Fibroblast of mammary gland (primary cell): ENCODE results near the gene LCE7A.

Experiments
- DNase-seq: peaks from one replicate; pipeline ENCODE4 v3.0.0-alpha.2; 2010; ENCODE audit warnings: low read depth
- H3K4me3 ChIP-seq: 2 replicates; pipeline ENCODE4 v1.5.1; 2011; ENCODE audit warnings: low read depth, mild to moderate bottlenecking, low read length, moderate library complexity; ENCODE audit not compliant: control insufficient read depth
- TF ChIP-seq, protein P1 (sequence below): conservative IDR thresholded peaks from 2 replicates; pipeline ENCODE4 v1.5.1; 2011; ENCODE audit warnings: low read depth, low read length, inconsistent platforms; ENCODE audit not compliant: control insufficient read depth, insufficient read depth

Gene LCE7A

DNA sequence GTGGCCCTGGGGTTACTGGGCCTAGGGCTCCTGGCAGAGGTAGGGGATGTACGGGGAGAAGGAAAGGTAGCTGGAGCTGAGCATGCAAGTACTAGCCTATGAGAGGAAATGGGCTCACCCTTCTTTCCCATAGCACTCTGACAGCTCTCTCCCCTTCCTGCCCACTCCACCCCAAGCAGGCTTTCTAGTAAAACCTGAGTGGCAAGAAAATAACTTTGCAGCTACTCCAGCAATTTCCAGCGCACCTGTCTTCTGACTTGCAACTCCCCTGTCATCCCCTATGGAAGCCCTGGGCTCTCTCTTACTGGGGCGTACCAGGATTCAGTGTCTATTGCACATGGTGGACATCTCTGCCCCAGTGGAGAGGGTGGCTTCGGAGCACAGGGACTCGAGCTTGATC is 41.8 kb downstream of the LCE7A start:
- TF ChIP-seq, protein P1, sequence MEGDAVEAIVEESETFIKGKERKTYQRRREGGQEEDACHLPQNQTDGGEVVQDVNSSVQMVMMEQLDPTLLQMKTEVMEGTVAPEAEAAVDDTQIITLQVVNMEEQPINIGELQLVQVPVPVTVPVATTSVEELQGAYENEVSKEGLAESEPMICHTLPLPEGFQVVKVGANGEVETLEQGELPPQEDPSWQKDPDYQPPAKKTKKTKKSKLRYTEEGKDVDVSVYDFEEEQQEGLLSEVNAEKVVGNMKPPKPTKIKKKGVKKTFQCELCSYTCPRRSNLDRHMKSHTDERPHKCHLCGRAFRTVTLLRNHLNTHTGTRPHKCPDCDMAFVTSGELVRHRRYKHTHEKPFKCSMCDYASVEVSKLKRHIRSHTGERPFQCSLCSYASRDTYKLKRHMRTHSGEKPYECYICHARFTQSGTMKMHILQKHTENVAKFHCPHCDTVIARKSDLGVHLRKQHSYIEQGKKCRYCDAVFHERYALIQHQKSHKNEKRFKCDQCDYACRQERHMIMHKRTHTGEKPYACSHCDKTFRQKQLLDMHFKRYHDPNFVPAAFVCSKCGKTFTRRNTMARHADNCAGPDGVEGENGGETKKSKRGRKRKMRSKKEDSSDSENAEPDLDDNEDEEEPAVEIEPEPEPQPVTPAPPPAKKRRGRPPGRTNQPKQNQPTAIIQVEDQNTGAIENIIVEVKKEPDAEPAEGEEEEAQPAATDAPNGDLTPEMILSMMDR = no peak
- no peak for DNase-seq
- H3K4me3 ChIP-seq = no peak overlapping the region

DNA sequence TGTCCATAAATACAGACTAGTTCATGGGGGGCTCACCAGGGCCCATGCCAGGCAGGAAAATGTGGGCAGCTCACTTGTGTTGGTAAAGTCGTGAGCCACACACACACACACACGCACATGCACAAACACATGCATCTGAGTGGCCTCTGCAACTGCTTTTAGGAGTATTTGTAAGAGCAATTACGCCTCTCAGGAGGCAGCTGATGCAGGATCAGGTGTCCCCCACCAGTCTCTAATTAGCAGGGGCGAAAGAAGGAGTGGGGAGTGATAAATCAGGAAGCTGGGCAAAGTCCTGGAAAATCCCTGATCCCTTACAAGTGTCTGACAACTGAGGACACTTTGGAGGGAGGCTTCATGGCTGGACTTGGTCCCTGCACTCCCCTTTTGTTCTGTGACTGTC is 42.8 kb downstream of the LCE7A start:
- DNase-seq = no peak
- TF ChIP-seq, protein P1 = no peak
- no peak overlapping the region for H3K4me3 ChIP-seq

DNA sequence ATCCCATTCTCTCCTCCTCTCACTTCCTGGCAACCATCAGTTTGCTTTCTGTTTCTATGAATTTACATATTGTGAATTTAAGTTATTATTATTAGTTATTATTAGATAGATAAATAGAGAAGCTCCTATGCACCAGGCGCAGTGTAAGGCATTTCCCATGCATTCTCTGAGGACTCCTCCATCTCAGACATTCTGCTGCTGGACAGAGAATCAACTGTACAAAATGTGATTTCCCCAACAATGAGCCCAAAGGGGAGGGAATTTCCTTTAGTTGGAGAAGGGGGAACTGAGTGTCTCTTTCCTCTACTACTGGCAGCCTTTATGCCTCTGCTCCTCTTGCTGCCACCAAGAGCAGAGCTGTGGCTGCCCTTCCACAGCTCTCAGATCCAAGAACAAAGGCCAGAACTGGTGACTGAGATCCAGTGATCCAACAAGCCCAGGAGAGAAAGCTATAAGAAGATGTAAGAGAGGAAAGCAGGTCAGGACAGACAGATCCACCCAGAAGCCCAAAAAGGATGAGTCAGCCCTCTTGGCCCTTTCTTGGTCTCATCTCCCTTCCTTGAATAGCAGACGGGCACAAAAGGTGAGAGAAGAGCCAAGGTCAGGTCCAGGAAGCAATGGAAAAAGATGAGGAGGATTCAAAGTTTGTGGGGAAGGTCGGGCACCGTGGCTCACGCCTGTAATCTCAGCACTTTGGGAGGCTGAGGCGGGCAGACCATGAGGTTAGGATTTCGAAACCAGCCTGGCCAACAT is 45.1 kb downstream of the LCE7A start:
- H3K4me3 ChIP-seq = no peak overlapping the region
- TF ChIP-seq, protein P1 = no peak
- DNase-seq = no peak

- TF ChIP-seq, protein P1 = no peak
- H3K4me3 ChIP-seq = no peak overlapping the region
- DNase-seq = peak; percentile 78
Measured at GRCh38 chr1:152906023-152906565, 46.3 kb downstream of the LCE7A start.

GRCh38 chr1:152907686-152908601 is 48.1 kb downstream of the LCE7A start, which contains the start of gene IVL:
Gene IVL, plus strand, starts transcription at chr1:152908546. Its CDS starts 1,252 bp downstream, at chr1:152909798.
- DNase-seq = no peak
- H3K4me3 ChIP-seq = no peak within 1 kb of the TSS
- TF ChIP-seq, protein P1 = no peak

DNA sequence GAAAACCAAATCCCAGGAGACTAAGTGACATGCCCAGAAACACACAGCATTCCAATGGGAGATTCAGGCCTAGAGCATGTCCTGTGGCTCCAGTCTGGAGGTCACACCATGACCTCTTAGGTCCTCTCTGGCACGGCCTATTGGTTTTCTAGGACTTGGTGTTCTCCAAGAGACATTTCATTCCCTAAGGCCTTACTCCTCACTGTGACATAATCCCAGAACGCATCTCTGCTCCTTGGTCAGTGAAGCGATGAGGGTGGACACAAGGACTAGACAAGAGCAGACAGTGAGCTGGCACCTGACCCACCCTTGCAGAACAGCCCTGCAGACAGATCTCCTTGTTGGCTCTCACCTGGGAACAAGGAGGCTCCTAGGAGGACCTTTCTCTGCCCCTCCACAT is 49.4 kb downstream of the LCE7A start:
- H3K4me3 ChIP-seq = no peak overlapping the region
- DNase-seq = no peak
- TF ChIP-seq, protein P1 = no peak
